Neuron (in vitro differentiated cells): ENCODE data around the gene ARHGAP18.

ENCODE experiments used
- H2AFZ ChIP-seq: one replicate; pipeline ENCODE4 v1.6.1; 2013; ENCODE audit warnings: low read depth, mild to moderate bottlenecking, inconsistent platforms, low read length, moderate library complexity
- H3K27me3 ChIP-seq: one replicate; pipeline ENCODE4 v1.6.1; 2013; ENCODE audit warnings: low read length; ENCODE audit not compliant: insufficient read depth
- H3K36me3 ChIP-seq: one replicate; pipeline ENCODE4 v1.6.1; 2013; ENCODE audit warnings: low read length; ENCODE audit not compliant: insufficient read depth
- H3K4me1 ChIP-seq: one replicate; pipeline ENCODE4 v1.6.1; 2013; ENCODE audit warnings: low read length; ENCODE audit not compliant: insufficient read depth
- H3K4me3 ChIP-seq: 2 replicates; pipeline ENCODE4 v1.5.1; 2013; ENCODE audit warnings: mild to moderate bottlenecking, low read length, moderate library complexity
- H3K9me3 ChIP-seq: one replicate; pipeline ENCODE4 v1.6.1; 2013; ENCODE audit warnings: low read length

Gene ARHGAP18, protein sequence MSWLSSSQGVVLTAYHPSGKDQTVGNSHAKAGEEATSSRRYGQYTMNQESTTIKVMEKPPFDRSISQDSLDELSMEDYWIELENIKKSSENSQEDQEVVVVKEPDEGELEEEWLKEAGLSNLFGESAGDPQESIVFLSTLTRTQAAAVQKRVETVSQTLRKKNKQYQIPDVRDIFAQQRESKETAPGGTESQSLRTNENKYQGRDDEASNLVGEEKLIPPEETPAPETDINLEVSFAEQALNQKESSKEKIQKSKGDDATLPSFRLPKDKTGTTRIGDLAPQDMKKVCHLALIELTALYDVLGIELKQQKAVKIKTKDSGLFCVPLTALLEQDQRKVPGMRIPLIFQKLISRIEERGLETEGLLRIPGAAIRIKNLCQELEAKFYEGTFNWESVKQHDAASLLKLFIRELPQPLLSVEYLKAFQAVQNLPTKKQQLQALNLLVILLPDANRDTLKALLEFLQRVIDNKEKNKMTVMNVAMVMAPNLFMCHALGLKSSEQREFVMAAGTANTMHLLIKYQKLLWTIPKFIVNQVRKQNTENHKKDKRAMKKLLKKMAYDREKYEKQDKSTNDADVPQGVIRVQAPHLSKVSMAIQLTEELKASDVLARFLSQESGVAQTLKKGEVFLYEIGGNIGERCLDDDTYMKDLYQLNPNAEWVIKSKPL

GRCh38 chr6:129709769-129710449 is at the start of gene ARHGAP18:
Gene ARHGAP18 (minus strand): TSS chr6:129710177. CDS start chr6:129710136, 41 bp downstream.
- H3K4me3 ChIP-seq = peak within 1 kb of the TSS; percentile 58
- H3K4me1 ChIP-seq = peaks cover 14% of the 10 kb centered on the region
- H3K36me3 ChIP-seq = no peaks in the 10 kb centered on the region
- no peaks in the 10 kb centered on the region for H3K9me3 ChIP-seq
- peak within 1 kb of the TSS; percentile 71 for H2AFZ ChIP-seq
- H3K27me3 ChIP-seq = no peaks in the 10 kb centered on the region

GRCh38 chr6:129755787-129756186 is 45.8 kb upstream of the ARHGAP18 start:
- no peak overlapping the region for H3K4me3 ChIP-seq
- no peaks in the 10 kb centered on the region for H3K36me3 ChIP-seq
- H2AFZ ChIP-seq = no peak overlapping the region
- no peaks in the 10 kb centered on the region for H3K27me3 ChIP-seq
- no peaks in the 10 kb centered on the region for H3K9me3 ChIP-seq
- H3K4me1 ChIP-seq = no peaks in the 10 kb centered on the region

DNA sequence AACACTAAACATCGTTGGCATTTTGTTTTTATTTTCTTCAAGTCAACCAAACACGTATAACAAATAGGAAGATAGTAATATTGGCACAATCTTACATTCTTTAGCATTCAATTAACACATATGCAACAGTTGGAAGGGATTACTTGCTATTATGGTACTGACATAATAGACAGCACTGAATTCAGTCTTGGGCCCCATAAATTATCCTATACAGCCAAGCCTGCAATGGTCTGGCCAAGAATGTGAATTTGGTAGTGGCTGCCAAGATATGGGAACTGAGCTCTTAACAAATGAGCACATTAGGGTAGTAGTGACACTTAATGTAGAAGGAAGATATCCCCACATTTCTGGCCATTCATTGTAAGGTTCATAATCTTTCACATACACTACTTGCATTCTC is 44.8 kb upstream of the ARHGAP18 start:
- Histone ChIP-seq H3K4me3 (no peak overlapping the region), H2AFZ (no peak overlapping the region), H3K9me3 (no peaks in the 10 kb centered on the region), H3K4me1 (no peaks in the 10 kb centered on the region), H3K27me3 (no peaks in the 10 kb centered on the region), H3K36me3 (no peaks in the 10 kb centered on the region)

DNA sequence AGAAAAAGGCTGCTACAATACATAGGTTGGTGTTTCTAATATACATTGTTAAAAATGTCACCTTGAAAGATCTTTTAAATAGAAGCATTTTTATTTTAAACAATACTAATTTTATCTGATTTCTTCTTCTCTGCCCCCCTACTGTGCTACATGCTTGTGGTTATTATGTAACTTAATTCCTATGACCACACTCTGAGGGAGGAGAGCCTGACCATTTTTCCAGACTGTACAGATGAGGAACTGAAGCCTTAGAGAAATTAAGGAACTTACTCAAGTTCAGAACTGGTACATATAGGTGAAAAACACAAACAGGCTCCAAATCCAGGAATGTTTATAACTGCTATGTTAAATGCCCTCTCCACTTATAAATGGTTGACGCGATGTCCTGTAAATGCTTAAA is 43.4 kb upstream of the ARHGAP18 start:
- H3K36me3 ChIP-seq = no peaks in the 10 kb centered on the region
- H2AFZ ChIP-seq = no peak overlapping the region
- no peaks in the 10 kb centered on the region for H3K4me1 ChIP-seq
- no peak overlapping the region for H3K4me3 ChIP-seq
- no peaks in the 10 kb centered on the region for H3K27me3 ChIP-seq
- no peaks in the 10 kb centered on the region for H3K9me3 ChIP-seq

GRCh38 chr6:129751384-129751783 is 41.4 kb upstream of the ARHGAP18 start:
- H3K9me3 ChIP-seq = no peaks in the 10 kb centered on the region
- H3K4me1 ChIP-seq = no peaks in the 10 kb centered on the region
- H3K4me3 ChIP-seq = no peak overlapping the region
- H3K36me3 ChIP-seq = no peaks in the 10 kb centered on the region
- peak overlapping the region; percentile 34 for H2AFZ ChIP-seq
- H3K27me3 ChIP-seq = no peaks in the 10 kb centered on the region

GRCh38 chr6:129750360-129750759 is 40.4 kb upstream of the ARHGAP18 start:
- no peak overlapping the region for H2AFZ ChIP-seq
- H3K27me3 ChIP-seq = no peaks in the 10 kb centered on the region
- H3K4me1 ChIP-seq = no peaks in the 10 kb centered on the region
- no peaks in the 10 kb centered on the region for H3K36me3 ChIP-seq
- no peaks in the 10 kb centered on the region for H3K9me3 ChIP-seq
- H3K4me3 ChIP-seq = no peak overlapping the region

DNA sequence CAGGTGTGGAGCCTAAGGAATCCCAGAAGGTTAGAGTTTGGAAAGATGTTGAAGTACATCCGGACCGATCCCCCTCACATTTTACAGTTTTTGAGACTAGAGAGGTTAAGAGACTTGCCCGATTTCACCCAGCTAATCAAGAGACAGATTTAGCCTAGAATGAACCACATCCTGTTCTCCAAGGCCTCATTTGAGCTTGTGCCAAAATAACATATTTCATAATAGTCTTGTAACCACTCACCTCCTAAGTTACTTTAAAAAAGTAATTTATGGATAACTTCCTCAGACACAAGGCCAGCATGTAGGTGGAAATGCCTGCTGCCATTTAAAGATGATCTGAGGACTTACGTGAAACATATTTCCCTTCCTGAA is 39.8 kb upstream of the ARHGAP18 start:
- Histone ChIP-seq H3K36me3 (no peaks in the 10 kb centered on the region), H3K4me3 (no peak overlapping the region), H2AFZ (no peak overlapping the region), H3K27me3 (no peaks in the 10 kb centered on the region), H3K4me1 (no peaks in the 10 kb centered on the region), H3K9me3 (no peaks in the 10 kb centered on the region)

DNA sequence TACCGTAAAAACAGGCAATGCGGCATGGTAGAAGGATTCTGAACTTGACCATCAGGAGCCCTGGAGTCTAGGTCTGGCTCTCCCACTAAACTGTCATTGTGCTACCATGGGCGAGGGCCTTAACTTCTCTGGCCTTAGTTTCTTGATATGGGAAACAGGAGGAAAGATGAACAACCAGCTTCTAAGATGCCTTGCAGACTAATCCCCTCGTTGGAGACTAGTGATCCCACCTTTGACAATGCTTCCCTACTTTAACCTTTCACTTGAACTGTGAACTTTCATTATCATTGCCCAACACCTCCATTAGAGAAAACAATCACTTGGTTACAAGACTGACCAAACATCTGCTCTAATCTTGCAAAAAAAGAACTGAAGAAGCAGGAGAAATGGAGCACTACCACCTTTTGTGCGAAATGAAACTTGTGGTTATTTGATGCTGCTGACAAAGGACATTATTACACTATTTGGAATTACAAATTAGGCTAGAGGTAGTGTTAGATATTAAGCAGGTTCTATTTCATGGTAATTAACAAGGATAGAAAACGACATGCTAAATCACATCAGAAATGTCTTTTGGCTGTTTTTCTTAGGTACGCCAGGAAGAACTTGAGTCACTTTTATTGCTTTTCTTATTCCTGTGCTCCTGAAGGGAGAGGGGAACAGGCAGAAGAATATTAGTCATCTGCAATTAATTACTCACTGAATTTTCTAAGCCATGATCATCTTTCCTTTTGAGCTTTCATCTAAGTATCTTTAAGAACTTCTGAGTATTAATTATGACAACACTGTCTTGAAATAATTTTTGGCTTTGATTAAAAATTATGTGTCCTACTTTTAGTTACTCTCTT is 39.1 kb upstream of the ARHGAP18 start:
- H3K36me3 ChIP-seq = no peaks in the 10 kb centered on the region
- no peak overlapping the region for H2AFZ ChIP-seq
- no peaks in the 10 kb centered on the region for H3K4me1 ChIP-seq
- H3K27me3 ChIP-seq = no peaks in the 10 kb centered on the region
- H3K9me3 ChIP-seq = no peaks in the 10 kb centered on the region
- no peak overlapping the region for H3K4me3 ChIP-seq

- H2AFZ ChIP-seq = no peak overlapping the region
- H3K4me1 ChIP-seq = no peaks in the 10 kb centered on the region
- H3K27me3 ChIP-seq = no peaks in the 10 kb centered on the region
- H3K4me3 ChIP-seq = no peak overlapping the region
- H3K9me3 ChIP-seq = no peaks in the 10 kb centered on the region
- no peaks in the 10 kb centered on the region for H3K36me3 ChIP-seq
These were observed 38.4 kb upstream of the ARHGAP18 start for GRCh38 chr6:129748212-129748900.

DNA sequence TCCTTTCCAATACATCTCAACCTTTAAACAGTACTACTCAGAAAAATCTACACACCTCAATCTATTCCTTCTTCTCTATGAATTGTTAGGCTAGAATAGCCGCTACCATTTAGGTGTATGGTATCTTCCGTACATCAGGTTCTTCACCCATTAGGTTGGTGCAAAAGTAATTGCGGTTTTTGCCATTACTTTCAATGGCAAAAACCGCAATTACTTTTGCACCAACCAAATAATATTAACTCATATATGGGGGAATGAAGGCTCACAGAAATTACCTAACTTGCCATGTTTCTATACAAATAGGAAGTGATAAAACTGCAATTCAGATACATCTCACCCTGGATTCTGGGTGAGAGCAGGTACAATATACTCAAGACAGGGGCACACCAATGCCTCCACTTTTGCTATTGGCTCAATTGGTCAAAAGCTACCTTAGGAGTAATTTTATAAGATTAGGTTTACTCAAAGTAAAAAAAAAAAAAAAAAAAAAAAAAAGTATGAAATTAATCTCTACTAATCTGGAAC is 37.7 kb upstream of the ARHGAP18 start:
- Histone ChIP-seq H3K4me1 (no peaks in the 10 kb centered on the region), H3K36me3 (no peaks in the 10 kb centered on the region), H3K9me3 (no peaks in the 10 kb centered on the region), H3K27me3 (no peaks in the 10 kb centered on the region), H3K4me3 (no peak overlapping the region), H2AFZ (no peak overlapping the region)

DNA sequence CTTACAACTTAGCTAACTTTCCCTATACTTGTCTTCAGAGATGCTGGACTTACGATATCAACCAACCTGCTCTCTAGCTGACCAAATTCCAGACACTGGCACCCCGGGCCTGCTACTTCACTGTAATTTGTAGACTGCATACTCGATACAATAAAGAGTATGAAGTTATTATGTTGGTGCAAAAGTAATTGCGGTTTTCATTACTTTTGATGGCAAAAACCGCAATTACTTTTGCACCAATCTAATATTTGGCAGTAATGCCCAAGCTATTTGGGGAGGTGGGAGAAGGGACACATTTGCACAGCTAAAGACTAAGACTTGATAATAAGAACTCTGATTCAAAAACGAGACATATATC is 34.9 kb upstream of the ARHGAP18 start:
- H3K9me3 ChIP-seq = no peaks in the 10 kb centered on the region

GRCh38 chr6:129744201-129744879 is 34.4 kb upstream of the ARHGAP18 start:
- Histone ChIP-seq H3K9me3 (no peaks in the 10 kb centered on the region), H3K4me3 (no peak overlapping the region), H3K27me3 (no peaks in the 10 kb centered on the region), H3K4me1 (no peaks in the 10 kb centered on the region), H3K36me3 (no peaks in the 10 kb centered on the region), H2AFZ (no peak overlapping the region)

More for the DNA sequence above, 34.9 kb upstream of the ARHGAP18 start:
- H2AFZ ChIP-seq = no peak overlapping the region
- H3K36me3 ChIP-seq = no peaks in the 10 kb centered on the region
- H3K27me3 ChIP-seq = no peaks in the 10 kb centered on the region
- H3K4me3 ChIP-seq = no peak overlapping the region
- no peaks in the 10 kb centered on the region for H3K4me1 ChIP-seq
